ENCODE measurements around the gene KCNK3. TPM values are rescaled to one million over a fixed set of nuclear protein-coding genes. Genes with fewer than 3 reads are reported as not detected.

The KCNK3 gene
- total and polyA plus RNA-seq, 11 donors = 0.61 to 12.2 (median 2.1) TPM

- H3K4me1 ChIP-seq = peaks cover 0 to 34% (median 15%) of the 10 kb centered on the region in 12 donors
- H3K27me3 ChIP-seq = peaks cover 0 to 68% (median 36%) of the 10 kb centered on the region in 9 donors
- intact Hi-C loops (cut with DNase I) = no loop called here
- 43 to 54% (median 49%) methylated on average over 3 of the region's 3 CpGs for WGBS, 4 donors
- ATAC-seq = no peak
- DNase-seq = peak in 1 of 5 donors; percentile 20
- no peaks in the 10 kb centered on the region for H3K36me3 ChIP-seq
- TF ChIP-seq CTCF (IDR thresholded peaks at IDR 0.05) = no peak
- TF ChIP-seq POLR2A (IDR thresholded peaks at IDR 0.05) = no peak
- no peaks in the 10 kb centered on the region for H3K9me3 ChIP-seq
- H3K27ac ChIP-seq = no peak overlapping the region
- no peak overlapping the region for H3K4me3 ChIP-seq
Measured at GRCh38 chr2:26696351-26696816, 3.9 kb downstream of the KCNK3 start.

- H3K4me3 ChIP-seq = no peak overlapping the region
- peaks cover 0 to 60% (median 36%) of the 10 kb centered on the region in 9 donors for H3K27me3 ChIP-seq
- H3K27ac ChIP-seq = no peak overlapping the region
- DNase-seq = peak in 1 of 5 donors; percentile 6
- H3K36me3 ChIP-seq = no peaks in the 10 kb centered on the region
- no peak for ATAC-seq
- no peak for TF ChIP-seq POLR2A (IDR thresholded peaks at IDR 0.05)
- no peak for TF ChIP-seq CTCF (IDR thresholded peaks at IDR 0.05)
- 81 to 92% (median 89%) methylated on average over 6 to 10 of the region's 10 CpGs for WGBS, 4 donors
- H3K9me3 ChIP-seq = no peaks in the 10 kb centered on the region
- H3K4me1 ChIP-seq = peaks cover 0 to 28% (median 10%) of the 10 kb centered on the region in 12 donors
- intact Hi-C loops (cut with DNase I) = no loop called here
Measured at GRCh38 chr2:26697425-26697824, 4.9 kb downstream of the KCNK3 start.

GRCh38 chr2:26699295-26699694 is 6.8 kb downstream of the KCNK3 start:
- intact Hi-C loops (cut with DNase I) = no loop called here
- Histone ChIP-seq H3K4me3 (no peak overlapping the region), H3K27ac (no peak overlapping the region), H3K4me1 (peaks cover 0 to 18% (median 3%) of the 10 kb centered on the region in 12 donors), H3K36me3 (no peaks in the 10 kb centered on the region), H3K27me3 (peaks cover 0 to 49% (median 24%) of the 10 kb centered on the region in 9 donors), H3K9me3 (no peaks in the 10 kb centered on the region)
- no peak for ATAC-seq
- no peak for TF ChIP-seq POLR2A (IDR thresholded peaks at IDR 0.05)
- TF ChIP-seq CTCF (IDR thresholded peaks at IDR 0.05) = no peak
- WGBS, 4 donors = 43 to 56% (median 52%) methylated on average over 6 of the region's 6 CpGs
- no peak for DNase-seq

- Histone ChIP-seq H3K36me3 (no peaks in the 10 kb centered on the region), H3K27ac (no peak overlapping the region), H3K9me3 (no peaks in the 10 kb centered on the region), H3K27me3 (peaks cover 0 to 41% (median 19%) of the 10 kb centered on the region in 9 donors), H3K4me1 (peaks cover 0 to 25% (median 6%) of the 10 kb centered on the region in 12 donors), H3K4me3 (no peak overlapping the region)
- ATAC-seq (peak in 1 of 4 donors; percentile 49), DNase-seq (peak in 1 of 5 donors; percentile 23)
- intact Hi-C loops (cut with DNase I) = no loop called here
- TF ChIP-seq CTCF (IDR thresholded peaks at IDR 0.05) (no peak), POLR2A (IDR thresholded peaks at IDR 0.05) (no peak)
- 38 to 60% (median 47%) methylated on average over 2 to 4 of the region's 4 CpGs for WGBS, 4 donors
Measured at GRCh38 chr2:26700078-26700477, 7.6 kb downstream of the KCNK3 start.
